GM18861 (cell line): ENCODE results near the gene NINJ2.

ENCODE experiments used
- ATAC-seq: cut with Tn5 transposase; IDR thresholded peaks from one replicate; pipeline ENCODE4 v1.9.1; 2021; ENCODE audit not compliant: unreplicated experiment

Gene NINJ2

GRCh38 chr12:617304-617915 lies 45.8 kb downstream of the NINJ2 start:
- ATAC-seq = no peak

- ATAC-seq = no peak
These were observed 47.6 kb downstream of the NINJ2 start for GRCh38 chr12:615620-616019.

GRCh38 chr12:614411-614970 lies 48.8 kb downstream of the NINJ2 start:
- no peak for ATAC-seq

- ATAC-seq = no peak
These were observed 49.2 kb downstream of the NINJ2 start for GRCh38 chr12:613996-614395.

GRCh38 chr12:612886-613285 lies 50.4 kb downstream of the NINJ2 start:
- ATAC-seq = no peak

GRCh38 chr12:612293-612692 lies 51.0 kb downstream of the NINJ2 start:
- ATAC-seq = no peak

- ATAC-seq = no peak
These were observed 51.5 kb downstream of the NINJ2 start for GRCh38 chr12:611721-612120.

GRCh38 chr12:608921-609320 lies 54.3 kb downstream of the NINJ2 start:
- ATAC-seq = no peak

- ATAC-seq = no peak
These were observed 54.8 kb downstream of the NINJ2 start for GRCh38 chr12:608413-608812.

- no peak for ATAC-seq
These were observed 55.7 kb downstream of the NINJ2 start for GRCh38 chr12:607541-608001.

GRCh38 chr12:604956-605355 lies 58.3 kb downstream of the NINJ2 start:
- ATAC-seq = no peak

- no peak for ATAC-seq
These were observed 60.6 kb downstream of the NINJ2 start for GRCh38 chr12:602700-603068.

GRCh38 chr12:601976-602699 lies 61.1 kb downstream of the NINJ2 start:
- no peak for ATAC-seq

GRCh38 chr12:599756-600155 lies 63.5 kb downstream of the NINJ2 start:
- ATAC-seq = no peak

GRCh38 chr12:597926-598568 lies 65.2 kb downstream of the NINJ2 start:
- ATAC-seq = no peak

- ATAC-seq = no peak
These were observed 69.6 kb downstream of the NINJ2 start for GRCh38 chr12:593396-594270.

- ATAC-seq = no peak
These were observed 71.2 kb downstream of the NINJ2 start for GRCh38 chr12:592024-592505.

GRCh38 chr12:591167-592023 lies 71.8 kb downstream of the NINJ2 start:
- no peak for ATAC-seq

GRCh38 chr12:590206-590750 lies 73.0 kb downstream of the NINJ2 start:
- no peak for ATAC-seq

- ATAC-seq = no peak
These were observed 74.6 kb downstream of the NINJ2 start for GRCh38 chr12:588646-589045.
